Prostate gland (tissue), 2 donors: Measurements from ENCODE around the gene TMEM150B.

Source experiments
- CTCF ChIP-seq, 4 experiments: fragments of 200-600 bp in 2 of 4; fragments of 450-650 bp in 2 of 4; sonication (generic) in 2 of 4; IDR thresholded peaks; 1 replicate in 3 of 4; 2 replicates in 1 of 4; pipeline ENCODE4 v1.5.1; 2016 to 2019; ENCODE audit warnings: antibody characterized with exemption in 4 of 4, mild to moderate bottlenecking in 2 of 4, moderate library complexity in 2 of 4
- POLR2A ChIP-seq: fragments of 450-650 bp; IDR thresholded peaks from one replicate; pipeline ENCODE4 v1.6.1; 2016; ENCODE audit warnings: antibody characterized with exemption, mild to moderate bottlenecking
- POLR2AphosphoS5 ChIP-seq: sonication (generic); formaldehyde crosslinking; IDR thresholded peaks from one replicate; pipeline ENCODE4 v1.6.1; 2017; ENCODE audit warnings: antibody characterized with exemption

GRCh38 chr19:55353803-55354697 is 28.9 kb upstream of the TMEM150B start:
- peak; percentile 15 for TF ChIP-seq POLR2AphosphoS5
- TF ChIP-seq CTCF (IDR thresholded peaks at IDR 0.05) = no peak
- peak; percentile 49 for TF ChIP-seq POLR2A
